Lower leg skin (tissue), 3 donors: ENCODE data around the gene SUGCT.

Source experiments
- CTCF ChIP-seq, 3 donors: fragments of 450-650 bp; IDR thresholded peaks; one replicate each; pipeline ENCODE4 v1.5.1; 2016; ENCODE audit warnings: antibody characterized with exemption in 3 of 3, mild to moderate bottlenecking in 3 of 3, moderate library complexity in 2 of 3
- POLR2A ChIP-seq, 2 donors: fragments of 450-650 bp; IDR thresholded peaks; one replicate each; pipeline ENCODE4 v1.6.1; 2016 to 2017; ENCODE audit warnings: antibody characterized with exemption in 2 of 2, mild to moderate bottlenecking in 1 of 2, moderate library complexity in 1 of 2

GRCh38 chr7:40544221-40544723 lies 409.5 kb downstream of the SUGCT start:
- no peak for TF ChIP-seq CTCF (IDR thresholded peaks at IDR 0.05)
- TF ChIP-seq POLR2A (IDR thresholded peaks at IDR 0.05), result no peak
